Bronchial epithelial cell (primary cell): Measurements from ENCODE around the gene TOR1B. TPM values are rescaled to one million over a fixed set of nuclear protein-coding genes. Genes with fewer than 3 reads are reported as not detected.

Experiments used
- DNase-seq: peaks from one replicate; pipeline ENCODE4 v3.0.0-alpha.2; 2010; ENCODE audit warnings: low read depth
- FAIRE-seq: peaks from 2 replicates; lab custom pipeline; 2011; peaks lifted over from hg19 to GRCh38; lab: Jason Lieb, UNC
- H3K27me3 ChIP-seq: 2 replicates; pipeline ENCODE4 v1.5.1; 2011; ENCODE audit warnings: low read length; ENCODE audit not compliant: control insufficient read depth, insufficient read depth
- H3K36me3 ChIP-seq: 2 replicates; pipeline ENCODE4 v1.5.1; 2011; ENCODE audit warnings: low read length; ENCODE audit not compliant: control insufficient read depth, insufficient read depth
- H3K4me3 ChIP-seq: 2 replicates; pipeline ENCODE4 v1.5.1; 2011; ENCODE audit warnings: mild to moderate bottlenecking, low read depth, low read length, control low read depth
- CTCF ChIP-seq: IDR thresholded peaks from 2 replicates; pipeline ENCODE4 v1.5.1; 2011; ENCODE audit warnings: mild to moderate bottlenecking, moderate library complexity, low read length, control low read depth, inconsistent platforms; ENCODE audit not compliant: insufficient read depth, severe bottlenecking
- total RNA-seq: library from RNA; depleted of rRNA; stranded (reverse); fragments of >200 nt; gene quantifications from 2 replicates; pipeline ENCODE4 v1.2.1, GENCODE V29; 2014

Gene TOR1B
- 20.7 and 27.9 TPM in 2 replicates for total RNA-seq

- no peak for FAIRE-seq
- peak within 1 kb of the TSS; percentile 63 for H3K4me3 ChIP-seq
- peak; percentile 74 for DNase-seq
- H3K27me3 ChIP-seq: no peaks in the 10 kb centered on the region
- no peak for TF ChIP-seq CTCF
- H3K36me3 ChIP-seq: peaks cover 3% of the 10 kb centered on the region
These were observed at the start of gene TOR1B for GRCh38 chr9:129802833-129803675. Gene TOR1B, plus strand, starts transcription at chr9:129803184. Its CDS starts 29 bp downstream, at chr9:129803213.

GRCh38 chr9:129755151-129755550 lies 47.8 kb upstream of the TOR1B start:
- DNase-seq (no peak), FAIRE-seq (no peak)
- no peak overlapping the region for H3K4me3 ChIP-seq
- H3K27me3 ChIP-seq: peaks cover 7% of the 10 kb centered on the region
- TF ChIP-seq CTCF: no peak
- H3K36me3 ChIP-seq: no peaks in the 10 kb centered on the region

GRCh38 chr9:129756191-129756590 lies 46.8 kb upstream of the TOR1B start:
- peaks cover 7% of the 10 kb centered on the region for H3K27me3 ChIP-seq
- H3K4me3 ChIP-seq: no peak overlapping the region
- no peak for DNase-seq
- no peaks in the 10 kb centered on the region for H3K36me3 ChIP-seq
- no peak for FAIRE-seq
- no peak for TF ChIP-seq CTCF

- TF ChIP-seq CTCF: no peak
- Histone ChIP-seq H3K4me3 (no peak overlapping the region), H3K27me3 (peaks cover 7% of the 10 kb centered on the region), H3K36me3 (no peaks in the 10 kb centered on the region)
- DNase-seq (no peak), FAIRE-seq (no peak)
These were observed 45.9 kb upstream of the TOR1B start for GRCh38 chr9:129757045-129757444.

- no peak for FAIRE-seq
- TF ChIP-seq CTCF: no peak
- Histone ChIP-seq H3K36me3 (no peaks in the 10 kb centered on the region), H3K27me3 (peaks cover 4% of the 10 kb centered on the region), H3K4me3 (no peak overlapping the region)
- DNase-seq: no peak
These were observed 43.7 kb upstream of the TOR1B start for GRCh38 chr9:129759319-129759718.
